ENCODE results near the gene PABPN1L. TPM values are rescaled to one million over a fixed set of nuclear protein-coding genes. Genes with fewer than 3 reads are reported as not detected.
A peak's percentile ranks its signal among the peaks of the same experiment; 100 is the strongest.

PABPN1L gene
- total and polyA plus RNA-seq, 9 of the 15 experiments (the other 6 are each of a cell fraction or from before 2014, with no cell fraction given), result 0.11 to 0.32 TPM; not detected in 7

DNA sequence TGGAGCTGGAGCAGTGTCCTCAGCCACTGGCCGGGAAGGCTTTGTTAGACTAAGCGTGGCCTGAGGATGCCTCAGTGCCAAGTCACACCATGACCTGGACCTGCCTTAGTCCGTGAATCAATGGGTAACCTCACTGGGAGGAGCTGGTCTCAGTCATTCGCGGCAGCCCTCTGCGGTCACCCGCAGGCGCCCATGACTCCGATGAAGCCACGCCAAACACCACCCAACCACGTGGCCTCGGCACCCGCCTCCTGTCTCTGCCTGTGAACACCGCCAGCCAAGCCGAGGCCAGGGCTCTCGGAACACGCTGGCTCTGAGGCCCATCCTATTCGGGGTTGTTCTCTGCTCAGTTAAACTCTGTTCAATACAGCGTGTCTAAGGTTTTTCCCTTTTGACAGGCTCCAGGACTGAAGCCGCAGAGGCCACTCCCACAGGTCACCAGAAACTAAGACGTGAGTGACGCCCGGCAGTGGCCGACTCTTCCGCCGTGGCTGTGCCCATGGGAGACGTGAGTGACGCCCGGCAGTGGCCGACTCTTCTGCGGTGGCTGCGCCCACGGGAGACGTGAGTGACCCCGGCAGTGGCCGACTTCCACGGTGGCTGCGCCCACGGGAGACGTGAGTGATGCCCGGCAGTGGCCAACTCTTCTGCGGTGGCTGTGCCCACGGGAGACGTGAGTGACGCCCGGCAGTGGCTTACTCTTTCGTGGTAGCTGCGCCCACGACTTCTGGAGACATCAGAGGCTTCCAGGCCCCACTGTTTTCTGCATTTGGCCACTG, 16.8 kb upstream of the PABPN1L start (continued):
- TF ChIP-seq, protein P1, sequence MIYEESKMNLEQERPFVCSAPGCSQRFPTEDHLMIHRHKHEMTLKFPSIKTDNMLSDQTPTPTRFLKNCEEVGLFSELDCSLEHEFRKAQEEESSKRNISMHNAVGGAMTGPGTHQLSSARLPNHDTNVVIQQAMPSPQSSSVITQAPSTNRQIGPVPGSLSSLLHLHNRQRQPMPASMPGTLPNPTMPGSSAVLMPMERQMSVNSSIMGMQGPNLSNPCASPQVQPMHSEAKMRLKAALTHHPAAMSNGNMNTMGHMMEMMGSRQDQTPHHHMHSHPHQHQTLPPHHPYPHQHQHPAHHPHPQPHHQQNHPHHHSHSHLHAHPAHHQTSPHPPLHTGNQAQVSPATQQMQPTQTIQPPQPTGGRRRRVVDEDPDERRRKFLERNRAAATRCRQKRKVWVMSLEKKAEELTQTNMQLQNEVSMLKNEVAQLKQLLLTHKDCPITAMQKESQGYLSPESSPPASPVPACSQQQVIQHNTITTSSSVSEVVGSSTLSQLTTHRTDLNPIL (CRISPR knock-in tag; IDR thresholded peaks at IDR 0.05), result no peak
- TF ChIP-seq POLR2G (IDR thresholded peaks at IDR 0.05; ENCODE audit: low read depth, low read length), result peak; percentile 38

GRCh38 chr16:88882358-88883030, 16.0 kb upstream of the PABPN1L start:
- FAIRE-seq (peak; percentile 77), DNase-seq (ENCODE audit: extremely low read depth in 1 of 4, low spot score in 3 of 4) (peak; percentile 61 to 85 (median 69)), ATAC-seq (peak; percentile 84)
- H3K27ac ChIP-seq (ENCODE audit: extremely low read depth, low read depth, low read length), result no peak overlapping the region; the same call in 2 of the 3 replicates
- intact Hi-C loops (cut with micrococcal nuclease), result no loop called here
- in situ Hi-C loops (cut with MboI), result no loop called here
- no peaks in the 10 kb centered on the region for H4K20me1 ChIP-seq (replicated peaks; ENCODE audit: control insufficient read depth, insufficient read depth, low read length)
- CTCF ChIA-PET (ENCODE audit: low intra/inter-chr PET ratio), result no interaction called here
- peaks cover 0 to 83% of the 10 kb centered on the region in 2 experiments; a peak in 2 of 5 replicates for H3K4me1 ChIP-seq (replicated peaks in 1 of 2; ENCODE audit: control insufficient read depth in 2 of 2, insufficient read depth in 2 of 2, low read length in 2 of 2)
- no peaks in the 10 kb centered on the region for H3K9me3 ChIP-seq (replicated peaks; ENCODE audit: control insufficient read depth, insufficient read depth, low read depth, low read length)
- H3K79me2 ChIP-seq (ENCODE audit: control insufficient read depth, insufficient read depth, low read length), result peaks cover 16% of the 10 kb centered on the region
- no TSS peak for BruUV-seq (replicated peaks)
- H3K4me3 ChIP-seq, result no peak overlapping the region
- H2AFZ ChIP-seq (ENCODE audit: low read depth, low read length), result no peak overlapping the region
- POLR2A ChIA-PET, result interaction anchor here (0.6 to 0.9 kb wide), 2 partner anchors 24 to 215 kb away, joined by 3 to 4 read pairs; no protein-coding TSS in a partner anchor
- WGBS (ENCODE audit: insufficient coverage, low coverage, missing lambda C conversion rate), result 79% methylated on average over 18 of the region's 26 CpGs
- no peaks in the 10 kb centered on the region for H3K9me1 ChIP-seq (ENCODE audit: control insufficient read depth, insufficient read depth, low read length)
- peaks cover 100% of the 10 kb centered on the region for H3K36me3 ChIP-seq (ENCODE audit: control insufficient read depth, insufficient read depth, low read length)
- no peak overlapping the region for H3K9ac ChIP-seq (ENCODE audit: insufficient read depth in 1 of 2, low read depth in 2 of 2, low read length in 2 of 2)
- no peak overlapping the region for H3K4me2 ChIP-seq (ENCODE audit: insufficient read depth, low read length)
- no peaks in the 10 kb centered on the region for H3K27me3 ChIP-seq (ENCODE audit: control insufficient read depth in 2 of 2, insufficient read depth in 2 of 2, low read length in 2 of 2)
- peak; percentile 90 for TF ChIP-seq HNRNPLL (IDR thresholded peaks at IDR 0.05; ENCODE audit: low read depth, low read length, poor library complexity, severe bottlenecking)
- peak; percentile 97 for TF ChIP-seq HNRNPL (IDR thresholded peaks at IDR 0.05; ENCODE audit: low read depth, low read length)
- no peak for TF ChIP-seq ZNF124 (CRISPR knock-in tag; IDR thresholded peaks at IDR 0.05)
- TF ChIP-seq ETV1 (tag; conservative IDR thresholded peaks at IDR 0.05; ENCODE audit: low read depth), result no peak
- peak; percentile 60; the same call in 1 of the 2 replicates for TF ChIP-seq CBX1 (IDR thresholded peaks at IDR 0.05; ENCODE audit: low read depth)
- TF ChIP-seq TRIM24 (IDR thresholded peaks at IDR 0.05), result peak; percentile 58 to 71; a peak in 3 of 4 replicates
- 0 out of 2 replicates have a peak, but pooled peaks have one; percentile 30 for TF ChIP-seq TOE1 (IDR thresholded peaks at IDR 0.05; ENCODE audit: borderline replicate concordance)
- TF ChIP-seq TOE1 (CRISPR knock-in tag; IDR thresholded peaks at IDR 0.05; ENCODE audit: borderline replicate concordance, low read depth), result no peak
- no peak for TF ChIP-seq SMAD1 (IDR thresholded peaks at IDR 0.05; ENCODE audit: low read depth, low read length, partially characterized antibody)
- no peak for TF ChIP-seq RNF2 (IDR thresholded peaks at IDR 0.05)
- TF ChIP-seq HDAC1 (IDR thresholded peaks at IDR 0.05), result peak in 1 of 2 experiments; percentile 88; a peak in 3 of 4 replicates
- no peak for TF ChIP-seq RB1 (IDR thresholded peaks at IDR 0.05; ENCODE audit: low read depth)
- TF ChIP-seq ZFP1 (CRISPR knock-in tag; IDR thresholded peaks at IDR 0.05), result no peak
- no peak for TF ChIP-seq PTTG1 (tag; IDR thresholded peaks at IDR 0.05; ENCODE audit: low read depth)
- no peak for TF ChIP-seq C11orf30 (IDR thresholded peaks at IDR 0.05; ENCODE audit: low read depth)
- no peak for TF ChIP-seq SP2 (IDR thresholded peaks at IDR 0.05; ENCODE audit: extremely low read depth, low read depth, low read length, poor library complexity, severe bottlenecking)
- TF ChIP-seq EGR1 (conservative IDR thresholded peaks at IDR 0.05), result peak; percentile 99
- TF ChIP-seq NCOA4 (IDR thresholded peaks at IDR 0.05; ENCODE audit: partially characterized antibody), result peak; percentile 30

All from K562 (cell line).